ENCODE data around the gene ALDH3B1. TPM values are rescaled to one million over a fixed set of nuclear protein-coding genes. Genes with fewer than 3 reads are reported as not detected.

The ALDH3B1 gene
- polyA plus RNA-seq, 3 donors, result 79.8 to 89.1 (median 86.7) TPM

DNA sequence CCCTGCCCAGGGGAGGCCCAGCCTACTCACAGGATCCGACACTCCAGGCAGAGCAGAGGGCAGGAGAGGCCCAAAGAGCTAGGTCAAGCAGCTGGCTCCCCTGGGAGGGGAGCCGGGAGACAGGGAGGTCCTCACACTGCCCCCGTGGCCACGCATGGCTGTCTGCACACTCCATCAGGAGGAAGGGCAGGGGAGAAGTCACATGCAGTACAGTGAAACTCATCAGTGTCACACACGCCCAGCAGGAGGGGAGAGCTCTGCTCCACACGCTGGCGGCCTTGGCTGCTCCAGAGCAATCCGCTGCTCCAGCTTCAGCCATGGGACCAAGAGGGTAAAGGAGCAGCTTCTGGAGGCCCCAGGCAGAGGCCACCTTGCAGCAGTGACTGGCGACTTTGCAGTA is 43.0 kb downstream of the ALDH3B1 start:
- intact Hi-C loops (cut with micrococcal nuclease), result no loop called here
- no peaks in the 10 kb centered on the region for H3K27me3 Mint-ChIP-seq (ENCODE audit: low read depth in 3 of 3)
- Histone ChIP-seq H3K79me2 (ENCODE audit: insufficient read depth, low read length) (no peaks in the 10 kb centered on the region), H3K27me3 (ENCODE audit: control insufficient read depth in 2 of 2, insufficient read depth in 2 of 2, low read length in 2 of 2) (no peaks in the 10 kb centered on the region), H3K4me3 (replicated peaks in 1 of 3; ENCODE audit: low read depth in 2 of 3, low read length in 3 of 3) (no peak overlapping the region), H3K9me3 (replicated peaks in 1 of 2; ENCODE audit: control insufficient read depth in 1 of 2, insufficient read depth in 1 of 2, low read length in 2 of 2) (no peaks in the 10 kb centered on the region), H2AFZ (ENCODE audit: insufficient read depth, low read depth, low read length, poor library complexity, severe bottlenecking) (no peak overlapping the region), H3K36me3 (replicated peaks in 1 of 2; ENCODE audit: control insufficient read depth in 1 of 2, insufficient read depth in 2 of 2, low read length in 2 of 2) (peaks cover 52 to 64% of the 10 kb centered on the region in 2 donors), H3K4me1 (ENCODE audit: control insufficient read depth in 1 of 2, insufficient read depth in 2 of 2, low read length in 2 of 2) (no peaks in the 10 kb centered on the region), H3K9ac (ENCODE audit: insufficient read depth, low read length, poor library complexity, severe bottlenecking) (no peak overlapping the region), H3K27ac (ENCODE audit: low read depth in 1 of 2, low read length in 2 of 2) (peak overlapping the region in 1 of 2 donors; percentile 31), H4K20me1 (ENCODE audit: insufficient read depth, low read length) (peaks cover 62% of the 10 kb centered on the region), H3K4me2 (replicated peaks; ENCODE audit: extremely low read depth, low read length, poor library complexity, severe bottlenecking) (no peak overlapping the region)
- H3K4me3 Mint-ChIP-seq, result no peak overlapping the region
- peaks cover 0 to 3% (median 0%) of the 10 kb centered on the region in 7 donors for H3K9me3 Mint-ChIP-seq
- H3K36me3 Mint-ChIP-seq, result peaks cover 46 to 51% of the 10 kb centered on the region in 2 donors
- H3K4me1 Mint-ChIP-seq, result no peaks in the 10 kb centered on the region
- peak overlapping the region in 5 of 7 donors; percentile 24 to 87 (median 58) for H3K27ac Mint-ChIP-seq
- DNase-seq, result no peak
- 90% methylated on average over 9 of the region's 9 CpGs for WGBS (ENCODE audit: insufficient coverage)
- TF ChIP-seq, protein P1, sequence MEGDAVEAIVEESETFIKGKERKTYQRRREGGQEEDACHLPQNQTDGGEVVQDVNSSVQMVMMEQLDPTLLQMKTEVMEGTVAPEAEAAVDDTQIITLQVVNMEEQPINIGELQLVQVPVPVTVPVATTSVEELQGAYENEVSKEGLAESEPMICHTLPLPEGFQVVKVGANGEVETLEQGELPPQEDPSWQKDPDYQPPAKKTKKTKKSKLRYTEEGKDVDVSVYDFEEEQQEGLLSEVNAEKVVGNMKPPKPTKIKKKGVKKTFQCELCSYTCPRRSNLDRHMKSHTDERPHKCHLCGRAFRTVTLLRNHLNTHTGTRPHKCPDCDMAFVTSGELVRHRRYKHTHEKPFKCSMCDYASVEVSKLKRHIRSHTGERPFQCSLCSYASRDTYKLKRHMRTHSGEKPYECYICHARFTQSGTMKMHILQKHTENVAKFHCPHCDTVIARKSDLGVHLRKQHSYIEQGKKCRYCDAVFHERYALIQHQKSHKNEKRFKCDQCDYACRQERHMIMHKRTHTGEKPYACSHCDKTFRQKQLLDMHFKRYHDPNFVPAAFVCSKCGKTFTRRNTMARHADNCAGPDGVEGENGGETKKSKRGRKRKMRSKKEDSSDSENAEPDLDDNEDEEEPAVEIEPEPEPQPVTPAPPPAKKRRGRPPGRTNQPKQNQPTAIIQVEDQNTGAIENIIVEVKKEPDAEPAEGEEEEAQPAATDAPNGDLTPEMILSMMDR (IDR thresholded peaks at IDR 0.05), result no peak

DNA sequence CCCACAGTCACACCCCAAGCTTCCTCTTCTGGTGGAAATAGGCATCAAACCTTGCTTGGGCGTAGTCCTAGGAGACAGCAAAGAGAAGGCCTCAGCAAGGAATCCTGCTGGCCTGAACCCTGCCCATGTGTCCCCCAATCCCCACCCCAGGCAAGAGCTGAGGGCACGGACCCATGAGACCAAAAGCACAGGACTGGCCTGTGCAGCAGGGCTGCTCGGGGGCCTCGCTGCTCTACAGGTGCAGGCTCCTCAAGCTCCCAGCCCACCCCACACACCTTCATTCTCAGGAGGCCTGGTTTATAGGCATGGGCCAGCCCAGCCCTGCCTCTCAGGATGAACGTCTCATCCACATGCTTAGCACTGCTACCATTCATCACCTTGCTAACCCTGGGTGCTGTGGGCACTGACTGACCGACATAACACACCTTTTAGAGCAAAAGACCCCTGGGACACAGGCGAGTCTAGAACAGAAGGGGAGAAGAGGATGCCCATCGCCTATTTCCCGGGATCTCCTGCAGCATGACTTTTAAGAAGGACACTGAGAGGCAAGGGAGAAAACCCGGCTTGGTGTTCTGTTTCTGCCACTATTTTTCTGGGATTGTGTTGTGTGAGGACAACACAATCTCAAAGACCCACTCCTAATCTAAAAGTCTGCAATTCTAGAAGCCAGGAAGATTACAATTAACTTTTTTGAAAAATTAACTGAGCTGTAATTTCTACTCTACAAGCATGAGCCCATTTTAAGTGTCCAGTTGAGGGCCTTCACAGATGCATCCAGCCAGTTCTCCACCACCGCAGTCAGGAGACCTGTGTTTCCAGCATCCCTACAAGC is 44.1 kb downstream of the ALDH3B1 start:
- Histone ChIP-seq H3K9ac (ENCODE audit: insufficient read depth, low read length, poor library complexity, severe bottlenecking) (no peak overlapping the region), H4K20me1 (ENCODE audit: insufficient read depth, low read length) (peaks cover 52% of the 10 kb centered on the region), H2AFZ (ENCODE audit: insufficient read depth, low read depth, low read length, poor library complexity, severe bottlenecking) (no peak overlapping the region), H3K4me2 (replicated peaks; ENCODE audit: extremely low read depth, low read length, poor library complexity, severe bottlenecking) (no peak overlapping the region), H3K4me3 (replicated peaks in 1 of 3; ENCODE audit: low read depth in 2 of 3, low read length in 3 of 3) (no peak overlapping the region), H3K27me3 (ENCODE audit: control insufficient read depth in 2 of 2, insufficient read depth in 2 of 2, low read length in 2 of 2) (no peaks in the 10 kb centered on the region), H3K27ac (ENCODE audit: low read depth in 1 of 2, low read length in 2 of 2) (peak overlapping the region in 1 of 2 donors; percentile 31), H3K36me3 (replicated peaks in 1 of 2; ENCODE audit: control insufficient read depth in 1 of 2, insufficient read depth in 2 of 2, low read length in 2 of 2) (peaks cover 41 to 64% of the 10 kb centered on the region in 2 donors), H3K79me2 (ENCODE audit: insufficient read depth, low read length) (no peaks in the 10 kb centered on the region), H3K4me1 (ENCODE audit: control insufficient read depth in 1 of 2, insufficient read depth in 2 of 2, low read length in 2 of 2) (no peaks in the 10 kb centered on the region), H3K9me3 (replicated peaks in 1 of 2; ENCODE audit: control insufficient read depth in 1 of 2, insufficient read depth in 1 of 2, low read length in 2 of 2) (no peaks in the 10 kb centered on the region)
- peaks cover 0 to 3% (median 0%) of the 10 kb centered on the region in 7 donors for H3K9me3 Mint-ChIP-seq
- no peak overlapping the region for H3K4me3 Mint-ChIP-seq
- WGBS (ENCODE audit: insufficient coverage), result 94% methylated on average over 6 of the region's 11 CpGs
- no peak for DNase-seq
- TF ChIP-seq, protein P1 (IDR thresholded peaks at IDR 0.05), result no peak
- intact Hi-C loops (cut with micrococcal nuclease), result no loop called here
- H3K27me3 Mint-ChIP-seq (ENCODE audit: low read depth in 3 of 3), result no peaks in the 10 kb centered on the region
- peak overlapping the region in 5 of 7 donors; percentile 1 to 81 (median 49) for H3K27ac Mint-ChIP-seq
- H3K4me1 Mint-ChIP-seq, result no peaks in the 10 kb centered on the region
- peaks cover 47 to 48% of the 10 kb centered on the region in 2 donors for H3K36me3 Mint-ChIP-seq

Measured in CD14-positive monocyte (primary cell).